Bronchial epithelial cell (primary cell): ENCODE measurements around the gene KASH5. TPM values are rescaled to one million over a fixed set of nuclear protein-coding genes. Genes with fewer than 3 reads are reported as not detected.
A peak's percentile ranks its signal among the peaks of the same experiment; 100 is the strongest.

Source experiments
- DNase-seq: peaks from one replicate; pipeline ENCODE4 v3.0.0-alpha.2; 2010; ENCODE audit warnings: low read depth
- FAIRE-seq: peaks from 2 replicates; lab custom pipeline; 2011; peaks lifted over from hg19 to GRCh38; lab: Jason Lieb, UNC
- H3K27me3 ChIP-seq: 2 replicates; pipeline ENCODE4 v1.5.1; 2011; ENCODE audit warnings: low read length; ENCODE audit not compliant: control insufficient read depth, insufficient read depth
- H3K36me3 ChIP-seq: 2 replicates; pipeline ENCODE4 v1.5.1; 2011; ENCODE audit warnings: low read length; ENCODE audit not compliant: control insufficient read depth, insufficient read depth
- H3K4me3 ChIP-seq: 2 replicates; pipeline ENCODE4 v1.5.1; 2011; ENCODE audit warnings: mild to moderate bottlenecking, low read depth, low read length, control low read depth
- CTCF ChIP-seq: IDR thresholded peaks from 2 replicates; pipeline ENCODE4 v1.5.1; 2011; ENCODE audit warnings: mild to moderate bottlenecking, moderate library complexity, low read length, control low read depth, inconsistent platforms; ENCODE audit not compliant: insufficient read depth, severe bottlenecking
- total RNA-seq: library from RNA; depleted of rRNA; stranded (reverse); fragments of >200 nt; gene quantifications from 2 replicates; pipeline ENCODE4 v1.2.1, GENCODE V29; 2014

Gene KASH5
- total RNA-seq, result not detected in 2 replicates

GRCh38 chr19:49387936-49388372, at the start of gene KASH5:
Gene KASH5, plus strand, starts transcription at chr19:49388249. Its CDS starts 2,635 bp downstream, at chr19:49390884.
- TF ChIP-seq CTCF, result no peak
- FAIRE-seq (no peak), DNase-seq (peak; percentile 31)
- H3K36me3 ChIP-seq, result no peaks in the 10 kb centered on the region
- peak within 1 kb of the TSS; percentile 6 for H3K4me3 ChIP-seq
- no peaks in the 10 kb centered on the region for H3K27me3 ChIP-seq

GRCh38 chr19:49338691-49339300, 49.3 kb upstream of the KASH5 start:
- FAIRE-seq (no peak), DNase-seq (peak; percentile 83)
- Histone ChIP-seq H3K27me3 (peaks cover 2% of the 10 kb centered on the region), H3K4me3 (peak overlapping the region; percentile 25), H3K36me3 (peaks cover 7% of the 10 kb centered on the region)
- peak; percentile 1 for TF ChIP-seq CTCF

GRCh38 chr19:49339301-49340068, 48.6 kb upstream of the KASH5 start:
- TF ChIP-seq CTCF, result no peak
- no peak for FAIRE-seq
- H3K4me3 ChIP-seq, result peak overlapping the region; percentile 25
- H3K36me3 ChIP-seq, result peaks cover 8% of the 10 kb centered on the region
- DNase-seq, result peak; percentile 82
- peaks cover 2% of the 10 kb centered on the region for H3K27me3 ChIP-seq

- FAIRE-seq, result no peak
- no peak for DNase-seq
- TF ChIP-seq CTCF, result no peak
- H3K36me3 ChIP-seq, result peaks cover 8% of the 10 kb centered on the region
- H3K4me3 ChIP-seq, result peak overlapping the region; percentile 25
- peaks cover 2% of the 10 kb centered on the region for H3K27me3 ChIP-seq
Measured at GRCh38 chr19:49340069-49340864, 47.8 kb upstream of the KASH5 start.

- DNase-seq (no peak), FAIRE-seq (no peak)
- H3K4me3 ChIP-seq, result no peak overlapping the region
- H3K36me3 ChIP-seq, result peaks cover 8% of the 10 kb centered on the region
- no peak for TF ChIP-seq CTCF
- peaks cover 2% of the 10 kb centered on the region for H3K27me3 ChIP-seq
Measured at GRCh38 chr19:49340865-49341718, 47.0 kb upstream of the KASH5 start.
